Prostate gland (tissue), 2 donors: ENCODE results near the gene KIF21B.

Experiments
- POLR2AphosphoS5 ChIP-seq: sonication (generic); formaldehyde crosslinking; IDR thresholded peaks from one replicate; pipeline ENCODE4 v1.6.1; 2017; ENCODE audit warnings: antibody characterized with exemption
- TF ChIP-seq, protein P1 (sequence below), 4 experiments: fragments of 200-600 bp in 2 of 4; fragments of 450-650 bp in 2 of 4; sonication (generic) in 2 of 4; IDR thresholded peaks; 1 replicate in 3 of 4; 2 replicates in 1 of 4; pipeline ENCODE4 v1.5.1; 2016 to 2019; ENCODE audit warnings: antibody characterized with exemption in 4 of 4, mild to moderate bottlenecking in 2 of 4, moderate library complexity in 2 of 4

DNA sequence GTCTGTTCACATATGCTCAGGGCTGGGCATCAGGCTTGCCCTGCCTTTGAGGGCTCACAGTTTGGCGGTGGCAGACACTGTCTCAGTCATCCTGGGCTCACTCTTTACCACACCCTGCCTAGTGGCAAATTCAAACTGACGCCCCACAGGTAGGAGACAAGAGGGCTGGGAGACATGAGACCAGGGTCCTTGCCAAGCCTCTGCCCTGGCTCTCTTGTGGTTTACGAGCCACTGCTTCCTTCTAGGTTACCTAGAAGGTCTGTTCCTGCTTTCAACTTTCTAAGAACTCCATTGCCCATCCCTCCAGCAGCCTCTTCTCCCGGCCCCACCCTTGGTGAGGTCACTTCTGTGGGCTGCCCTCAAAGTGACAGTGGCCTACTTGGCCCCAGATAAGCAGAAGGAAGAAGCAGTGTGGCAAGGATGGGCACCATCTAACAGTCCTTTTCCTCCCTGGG lies 10.5 kb downstream of the KIF21B start:
- TF ChIP-seq, protein P1, sequence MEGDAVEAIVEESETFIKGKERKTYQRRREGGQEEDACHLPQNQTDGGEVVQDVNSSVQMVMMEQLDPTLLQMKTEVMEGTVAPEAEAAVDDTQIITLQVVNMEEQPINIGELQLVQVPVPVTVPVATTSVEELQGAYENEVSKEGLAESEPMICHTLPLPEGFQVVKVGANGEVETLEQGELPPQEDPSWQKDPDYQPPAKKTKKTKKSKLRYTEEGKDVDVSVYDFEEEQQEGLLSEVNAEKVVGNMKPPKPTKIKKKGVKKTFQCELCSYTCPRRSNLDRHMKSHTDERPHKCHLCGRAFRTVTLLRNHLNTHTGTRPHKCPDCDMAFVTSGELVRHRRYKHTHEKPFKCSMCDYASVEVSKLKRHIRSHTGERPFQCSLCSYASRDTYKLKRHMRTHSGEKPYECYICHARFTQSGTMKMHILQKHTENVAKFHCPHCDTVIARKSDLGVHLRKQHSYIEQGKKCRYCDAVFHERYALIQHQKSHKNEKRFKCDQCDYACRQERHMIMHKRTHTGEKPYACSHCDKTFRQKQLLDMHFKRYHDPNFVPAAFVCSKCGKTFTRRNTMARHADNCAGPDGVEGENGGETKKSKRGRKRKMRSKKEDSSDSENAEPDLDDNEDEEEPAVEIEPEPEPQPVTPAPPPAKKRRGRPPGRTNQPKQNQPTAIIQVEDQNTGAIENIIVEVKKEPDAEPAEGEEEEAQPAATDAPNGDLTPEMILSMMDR (IDR thresholded peaks at IDR 0.05), result no peak
- no peak for TF ChIP-seq POLR2AphosphoS5
